GM12864 (cell line): ENCODE data around the gene ZNF385D.

Experiments
- DNase-seq: peaks from one replicate; pipeline ENCODE4 v3.0.0-alpha.2; 2011; ENCODE audit warnings: low read depth
- H3K4me3 ChIP-seq: 2 replicates; pipeline ENCODE4 v1.5.1; 2011; ENCODE audit warnings: mild to moderate bottlenecking, low read depth, low read length, control low read depth
- CTCF ChIP-seq: IDR thresholded peaks from 2 replicates; pipeline ENCODE4 v1.5.1; 2011; ENCODE audit warnings: low read depth, mild to moderate bottlenecking, moderate library complexity, low read length, control low read depth, inconsistent platforms; ENCODE audit errors: missing control alignments

Gene ZNF385D

GRCh38 chr3:21694506-21694905 is 56.5 kb downstream of the ZNF385D start:
- no peak for TF ChIP-seq CTCF
- no peak overlapping the region for H3K4me3 ChIP-seq
- DNase-seq = no peak

- DNase-seq = no peak
- no peak overlapping the region for H3K4me3 ChIP-seq
- TF ChIP-seq CTCF = no peak
Measured at GRCh38 chr3:21691036-21691435, 60.0 kb downstream of the ZNF385D start.

- no peak for DNase-seq
- TF ChIP-seq CTCF = no peak
- no peak overlapping the region for H3K4me3 ChIP-seq
Measured at GRCh38 chr3:21682206-21682605, 68.8 kb downstream of the ZNF385D start.

- no peak overlapping the region for H3K4me3 ChIP-seq
- no peak for DNase-seq
- TF ChIP-seq CTCF = no peak
Measured at GRCh38 chr3:21673393-21673792, 77.6 kb downstream of the ZNF385D start.

GRCh38 chr3:21672303-21672702 is 78.7 kb downstream of the ZNF385D start:
- TF ChIP-seq CTCF = no peak
- no peak for DNase-seq
- no peak overlapping the region for H3K4me3 ChIP-seq

GRCh38 chr3:21670386-21670785 is 80.6 kb downstream of the ZNF385D start:
- no peak for TF ChIP-seq CTCF
- no peak overlapping the region for H3K4me3 ChIP-seq
- DNase-seq = no peak

- no peak for TF ChIP-seq CTCF
- no peak for DNase-seq
- H3K4me3 ChIP-seq = no peak overlapping the region
Measured at GRCh38 chr3:21668012-21668411, 83.0 kb downstream of the ZNF385D start.
